ENCODE data around the gene HINFP. TPM values are rescaled to one million over a fixed set of nuclear protein-coding genes. Genes with fewer than 3 reads are reported as not detected.
"Not testable (repeated sequence)": the region's sequence is repeated elsewhere in the genome, so short reads cannot be mapped to it uniquely, and the experiment has no call there.

The HINFP gene
- total and polyA plus RNA-seq, 3 experiments from 2014 or later, result 14.6 to 29.1 (median 26.8) TPM

- no peaks in the 10 kb centered on the region for H3K9me3 Mint-ChIP-seq
- ChIA-PET POLR2A (interaction anchor here (0.6 to 2.3 kb wide), 16 partner anchors 9 to 1923 kb away, joined by 3 to 14 read pairs (median 4); partner anchors contain the start of genes HINFP, HMBS, RPS25 and SIDT2), CTCF (interaction anchor here (0.7 to 2.1 kb wide), 14 partner anchors 9 to 219 kb away, joined by 3 to 10 read pairs (median 3); partner anchors contain the start of genes CBL, HINFP, HMBS and VPS11)
- Histone ChIP-seq H3K27me3 (ENCODE audit: insufficient read depth, low read length, poor library complexity, severe bottlenecking) (no peaks in the 10 kb centered on the region), H3K4me3 (ENCODE audit: low read length) (peak within 1 kb of the TSS; percentile 97), H3K27ac (ENCODE audit: low read depth, low read length) (peak within 1 kb of the TSS; percentile 95), H3K9me3 (ENCODE audit: low read length) (no peaks in the 10 kb centered on the region), H3K36me3 (ENCODE audit: insufficient read depth, low read length) (peaks cover 5% of the 10 kb centered on the region), H3K4me1 (ENCODE audit: insufficient read depth, low read length) (peaks cover 38% of the 10 kb centered on the region)
- DNase-seq, result peak; percentile 73 to 88 (median 82)
- H3K36me3 Mint-ChIP-seq, result peaks cover 0 to 35% (median 14%) of the 10 kb centered on the region in 3 donors
- H3K27me3 Mint-ChIP-seq, result no peaks in the 10 kb centered on the region
- H3K27ac Mint-ChIP-seq, result peak within 1 kb of the TSS; percentile 93 to 100 (median 98)
- H3K4me3 Mint-ChIP-seq, result peak within 1 kb of the TSS; percentile 88 to 99 (median 98)
- H3K4me1 Mint-ChIP-seq, result peaks cover 41 to 66% (median 61%) of the 10 kb centered on the region in 3 donors
Observed at GRCh38 chr11:119101759-119102423, 19.5 kb upstream of the HINFP start, which contains the start of gene DPAGT1. TSS of gene DPAGT1 (minus strand) at chr11:119101853. CDS start at chr11:119101655, 198 bp downstream.

DNA sequence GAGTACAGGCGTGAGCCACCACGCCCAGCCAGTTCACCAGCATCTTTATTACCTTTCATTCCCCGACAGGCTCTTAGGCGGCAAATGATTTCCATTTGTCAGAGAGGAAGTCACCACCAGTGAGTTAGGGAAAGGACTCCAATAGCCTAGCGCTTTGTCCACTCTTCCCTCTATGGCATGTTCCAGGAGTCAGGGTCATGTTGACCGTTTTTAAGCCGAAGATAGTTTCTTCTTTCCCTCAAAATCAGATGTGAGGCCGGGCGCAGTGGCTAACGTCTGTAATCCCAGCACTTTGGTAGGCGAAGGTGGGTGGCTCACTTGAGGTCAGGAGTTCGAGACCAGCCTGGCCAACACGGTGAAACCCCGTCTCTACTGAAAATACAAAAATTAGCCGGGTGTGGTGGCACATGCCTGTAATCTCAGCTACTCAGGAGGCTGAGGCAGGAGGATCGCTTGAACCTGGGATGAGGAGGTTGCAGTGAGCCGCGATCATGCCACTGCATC, 18.2 kb upstream of the HINFP start:
- CTCF ChIA-PET, result interaction anchor here (0.7 to 2.1 kb wide), 6 partner anchors 7 to 314 kb away, joined by 3 to 10 read pairs (median 4); partner anchors contain the start of genes HMBS and VPS11
- H3K27ac ChIP-seq (ENCODE audit: low read depth, low read length), result not testable (repeated sequence)

DNA sequence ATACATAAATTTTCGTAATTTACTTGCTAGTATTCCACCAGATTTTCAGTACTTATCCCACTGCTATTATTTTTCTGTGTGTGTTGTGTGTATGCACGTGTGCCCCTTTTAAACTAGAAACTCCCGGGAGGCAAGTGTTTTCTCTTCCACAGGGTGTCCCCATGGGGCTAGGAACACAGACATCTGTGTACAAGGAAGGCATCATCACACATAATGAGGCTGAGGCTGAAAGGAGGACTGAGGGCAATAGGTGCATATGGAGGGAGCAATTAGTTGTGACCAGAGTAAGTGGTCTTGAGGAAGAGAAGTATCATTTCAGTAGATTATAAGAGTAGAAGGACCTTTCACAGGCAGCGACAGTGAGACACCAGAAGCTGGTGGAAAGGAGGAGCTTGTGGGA, 17.6 kb upstream of the HINFP start:
- H3K9me3 ChIP-seq (ENCODE audit: low read length), result no peaks in the 10 kb centered on the region
- ChIA-PET POLR2A (no interaction called here), CTCF (no interaction called here)
- Mint-ChIP-seq H3K27ac (peak overlapping the region in 6 of 8 donors; percentile 61 to 86 (median 78)), H3K4me3 (peak overlapping the region in 6 of 7 donors; percentile 49 to 91 (median 72)), H3K9me3 (no peaks in the 10 kb centered on the region), H3K27me3 (no peaks in the 10 kb centered on the region), H3K4me1 (peaks cover 48 to 65% (median 61%) of the 10 kb centered on the region in 3 donors), H3K36me3 (peaks cover 0 to 22% (median 3%) of the 10 kb centered on the region in 3 donors)
- H3K4me1 ChIP-seq (ENCODE audit: insufficient read depth, low read length), result peaks cover 45% of the 10 kb centered on the region
- no peaks in the 10 kb centered on the region for H3K27me3 ChIP-seq (ENCODE audit: insufficient read depth, low read length, poor library complexity, severe bottlenecking)
- no peak for DNase-seq
- H3K4me3 ChIP-seq (ENCODE audit: low read length), result no peak overlapping the region
- H3K27ac ChIP-seq (ENCODE audit: low read depth, low read length), result no peak overlapping the region
- H3K36me3 ChIP-seq (ENCODE audit: insufficient read depth, low read length), result no peaks in the 10 kb centered on the region

More for the DNA sequence above, 18.2 kb upstream of the HINFP start:
- not testable (repeated sequence) for H3K9me3 ChIP-seq (ENCODE audit: low read length); H3K27me3 ChIP-seq (ENCODE audit: insufficient read depth, low read length, poor library complexity, severe bottlenecking); DNase-seq; H3K9me3 Mint-ChIP-seq; H3K27me3 Mint-ChIP-seq; H3K36me3 ChIP-seq (ENCODE audit: insufficient read depth, low read length); H3K4me3 ChIP-seq (ENCODE audit: low read length)
- Mint-ChIP-seq H3K4me3 (peak overlapping the region in 6 of 7 donors; percentile 39 to 98 (median 97)), H3K4me1 (peaks cover 43 to 65% (median 61%) of the 10 kb centered on the region in 3 donors), H3K36me3 (peaks cover 0 to 27% (median 8%) of the 10 kb centered on the region in 3 donors), H3K27ac (peak overlapping the region in 7 of 8 donors; percentile 24 to 100 (median 78))
- POLR2A ChIA-PET, result interaction anchor here (1.1 to 2.3 kb wide), 3 partner anchors 18 to 173 kb away, joined by 4 to 11 read pairs (median 6); partner anchors contain the start of gene HINFP
- peaks cover 40% of the 10 kb centered on the region for H3K4me1 ChIP-seq (ENCODE audit: insufficient read depth, low read length)

DNA sequence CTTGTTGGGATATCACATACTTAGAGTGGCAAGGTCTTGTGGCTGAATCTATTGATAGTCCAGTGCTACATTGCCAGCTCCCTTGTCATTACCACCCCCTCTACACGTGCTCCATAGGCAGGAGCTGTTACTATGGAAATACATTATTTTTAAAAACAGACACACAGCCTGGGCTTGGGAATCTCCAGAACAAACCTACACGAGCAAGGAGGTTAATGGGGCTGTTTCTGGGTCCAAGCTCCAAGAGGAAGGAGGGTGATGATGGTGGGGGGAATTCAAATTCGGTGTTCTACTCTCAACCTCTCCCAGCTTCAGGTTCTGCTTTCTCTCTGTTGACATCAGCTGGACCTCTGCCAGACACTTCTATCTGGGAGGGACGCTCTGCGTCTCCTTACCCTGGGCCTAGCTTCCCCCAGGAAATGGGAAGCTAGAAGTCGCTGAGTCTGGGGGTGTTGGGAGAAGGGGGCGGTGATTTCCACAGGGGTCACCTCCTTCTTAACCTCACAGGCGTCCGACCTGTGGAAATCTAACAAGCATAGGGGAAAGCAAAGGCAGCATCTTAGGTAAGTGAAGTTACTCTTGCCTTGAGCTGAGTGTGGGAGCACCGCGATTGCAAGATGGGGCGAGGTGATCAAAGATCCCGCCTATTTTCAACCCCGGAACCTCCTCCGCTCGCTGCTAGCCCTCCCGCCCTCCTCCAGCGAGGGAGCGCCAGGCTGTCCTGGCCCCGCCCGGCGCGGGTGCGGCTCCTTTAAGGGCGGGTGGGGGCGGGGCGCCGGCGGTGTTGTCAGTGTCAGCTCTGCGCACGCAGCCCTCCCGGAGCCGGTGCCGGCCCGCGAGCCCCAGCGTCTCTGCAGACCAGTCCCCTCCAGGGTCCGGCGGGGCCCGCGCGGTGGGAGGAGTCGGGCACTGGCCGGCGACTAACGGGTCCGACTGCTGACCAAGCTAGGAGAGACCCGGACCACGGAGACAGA, 14.5 kb upstream of the HINFP start, which contains the start of gene C2CD2L:
Gene C2CD2L, plus strand, starts transcription at position 781 of the 974 bp plus-strand sequence. CDS start 398 bp downstream, outside the sequence.
- Histone ChIP-seq H3K4me3 (ENCODE audit: low read length) (peak within 1 kb of the TSS; percentile 90), H3K27me3 (ENCODE audit: insufficient read depth, low read length, poor library complexity, severe bottlenecking) (no peaks in the 10 kb centered on the region), H3K27ac (ENCODE audit: low read depth, low read length) (peak within 1 kb of the TSS; percentile 82), H3K4me1 (ENCODE audit: insufficient read depth, low read length) (peaks cover 46% of the 10 kb centered on the region), H3K36me3 (ENCODE audit: insufficient read depth, low read length) (peaks cover 9% of the 10 kb centered on the region), H3K9me3 (ENCODE audit: low read length) (no peaks in the 10 kb centered on the region)
- Mint-ChIP-seq H3K36me3 (peaks cover 3 to 32% (median 6%) of the 10 kb centered on the region in 3 donors), H3K27ac (peak within 1 kb of the TSS; percentile 79 to 93 (median 91)), H3K4me3 (peak within 1 kb of the TSS; percentile 88 to 98 (median 91)), H3K27me3 (no peaks in the 10 kb centered on the region), H3K9me3 (no peaks in the 10 kb centered on the region), H3K4me1 (peaks cover 46 to 60% (median 54%) of the 10 kb centered on the region in 3 donors)
- ChIA-PET CTCF (interaction anchor here (0.7 to 1.4 kb wide), 8 partner anchors 11 to 217 kb away, joined by 3 to 9 read pairs (median 4); partner anchors contain the start of genes CBL, HINFP and VPS11), POLR2A (interaction anchor here (0.6 to 2.8 kb wide), 9 partner anchors 8 to 122 kb away, joined by 3 to 22 read pairs (median 7); partner anchors contain the start of genes CBL, HINFP, HMBS and RPS25)
- peak; percentile 83 to 90 (median 85) for DNase-seq

- peaks cover 5 to 32% (median 6%) of the 10 kb centered on the region in 3 donors for H3K36me3 Mint-ChIP-seq
- Histone ChIP-seq H3K36me3 (ENCODE audit: insufficient read depth, low read length) (peaks cover 13% of the 10 kb centered on the region), H3K4me1 (ENCODE audit: insufficient read depth, low read length) (peaks cover 43% of the 10 kb centered on the region), H3K4me3 (ENCODE audit: low read length) (peak overlapping the region; percentile 90), H3K27me3 (ENCODE audit: insufficient read depth, low read length, poor library complexity, severe bottlenecking) (no peaks in the 10 kb centered on the region), H3K27ac (ENCODE audit: low read depth, low read length) (peak overlapping the region; percentile 82), H3K9me3 (ENCODE audit: low read length) (no peaks in the 10 kb centered on the region)
- peak overlapping the region; percentile 88 to 98 (median 91) for H3K4me3 Mint-ChIP-seq
- ChIA-PET CTCF (interaction anchor here (0.7 to 1.2 kb wide), 4 partner anchors 30 to 98 kb away, joined by 3 to 4 read pairs (median 4); partner anchors contain the start of genes CBL and VPS11), POLR2A (interaction anchor here (0.5 to 2.8 kb wide), 6 partner anchors 11 to 90 kb away, joined by 3 to 22 read pairs (median 8); partner anchors contain the start of genes HINFP, RPS25, TRAPPC4 and VPS11)
- no peaks in the 10 kb centered on the region for H3K9me3 Mint-ChIP-seq
- no peaks in the 10 kb centered on the region for H3K27me3 Mint-ChIP-seq
- DNase-seq, result no peak
- peaks cover 38 to 52% (median 47%) of the 10 kb centered on the region in 3 donors for H3K4me1 Mint-ChIP-seq
- H3K27ac Mint-ChIP-seq, result peak overlapping the region; percentile 79 to 93 (median 90)
Observed at GRCh38 chr11:119107538-119108145, 13.7 kb upstream of the HINFP start.

- H3K27ac ChIP-seq (ENCODE audit: low read depth, low read length), result peak overlapping the region; percentile 82
- no peaks in the 10 kb centered on the region for H3K9me3 Mint-ChIP-seq
- H3K36me3 ChIP-seq (ENCODE audit: insufficient read depth, low read length), result peaks cover 19% of the 10 kb centered on the region
- peak overlapping the region; percentile 90 for H3K4me3 ChIP-seq (ENCODE audit: low read length)
- H3K27me3 Mint-ChIP-seq, result no peaks in the 10 kb centered on the region
- peak in 3 of 5 donors; percentile 30 to 58 (median 55) for DNase-seq
- peaks cover 5 to 39% (median 6%) of the 10 kb centered on the region in 3 donors for H3K36me3 Mint-ChIP-seq
- CTCF ChIA-PET, result interaction anchor here (1.0 to 1.8 kb wide), 3 partner anchors 14 to 104 kb away, joined by 3 to 5 read pairs (median 3); a partner anchor contains a TSS
- peak overlapping the region; percentile 88 to 98 (median 91) for H3K4me3 Mint-ChIP-seq
- peaks cover 36% of the 10 kb centered on the region for H3K4me1 ChIP-seq (ENCODE audit: insufficient read depth, low read length)
- no peaks in the 10 kb centered on the region for H3K9me3 ChIP-seq (ENCODE audit: low read length)
- peak overlapping the region; percentile 79 to 93 (median 90) for H3K27ac Mint-ChIP-seq
- peaks cover 38 to 48% (median 43%) of the 10 kb centered on the region in 3 donors for H3K4me1 Mint-ChIP-seq
- POLR2A ChIA-PET, result interaction anchor here (0.5 to 2.8 kb wide), 5 partner anchors 10 to 40 kb away, joined by 3 to 22 read pairs (median 9); partner anchors contain the start of genes HINFP and VPS11
- no peaks in the 10 kb centered on the region for H3K27me3 ChIP-seq (ENCODE audit: insufficient read depth, low read length, poor library complexity, severe bottlenecking)
Observed at GRCh38 chr11:119108146-119108856, 13.1 kb upstream of the HINFP start.

Measured in CD8-positive, alpha-beta memory T cell (primary cell).